Vagina (tissue), 2 donors: ENCODE results near the gene CA5A.

Experiments
- POLR2A ChIP-seq, 2 donors: fragments of 450-650 bp; IDR thresholded peaks; one replicate each; pipeline ENCODE4 v1.6.1; 2017; ENCODE audit warnings: antibody characterized with exemption in 2 of 2, mild to moderate bottlenecking in 2 of 2, moderate library complexity in 2 of 2
- TF ChIP-seq, protein P1 (sequence below), 3 experiments: fragments of 450-650 bp in 2 of 3; fragments of 200-600 bp in 1 of 3; sonication (generic) in 1 of 3; IDR thresholded peaks; one replicate each; pipeline ENCODE4 v1.5.1; 2017 to 2019; ENCODE audit warnings: antibody characterized with exemption in 3 of 3, mild to moderate bottlenecking in 2 of 3, moderate library complexity in 2 of 3

- TF ChIP-seq, protein P1, sequence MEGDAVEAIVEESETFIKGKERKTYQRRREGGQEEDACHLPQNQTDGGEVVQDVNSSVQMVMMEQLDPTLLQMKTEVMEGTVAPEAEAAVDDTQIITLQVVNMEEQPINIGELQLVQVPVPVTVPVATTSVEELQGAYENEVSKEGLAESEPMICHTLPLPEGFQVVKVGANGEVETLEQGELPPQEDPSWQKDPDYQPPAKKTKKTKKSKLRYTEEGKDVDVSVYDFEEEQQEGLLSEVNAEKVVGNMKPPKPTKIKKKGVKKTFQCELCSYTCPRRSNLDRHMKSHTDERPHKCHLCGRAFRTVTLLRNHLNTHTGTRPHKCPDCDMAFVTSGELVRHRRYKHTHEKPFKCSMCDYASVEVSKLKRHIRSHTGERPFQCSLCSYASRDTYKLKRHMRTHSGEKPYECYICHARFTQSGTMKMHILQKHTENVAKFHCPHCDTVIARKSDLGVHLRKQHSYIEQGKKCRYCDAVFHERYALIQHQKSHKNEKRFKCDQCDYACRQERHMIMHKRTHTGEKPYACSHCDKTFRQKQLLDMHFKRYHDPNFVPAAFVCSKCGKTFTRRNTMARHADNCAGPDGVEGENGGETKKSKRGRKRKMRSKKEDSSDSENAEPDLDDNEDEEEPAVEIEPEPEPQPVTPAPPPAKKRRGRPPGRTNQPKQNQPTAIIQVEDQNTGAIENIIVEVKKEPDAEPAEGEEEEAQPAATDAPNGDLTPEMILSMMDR (IDR thresholded peaks at IDR 0.05), result no peak
- no peak for TF ChIP-seq POLR2A (IDR thresholded peaks at IDR 0.05)
Observed at GRCh38 chr16:87919681-87919994, 16.7 kb downstream of the CA5A start.
